MCF 10A (cell line): ENCODE measurements around the gene PPP1R37. TPM values are rescaled to one million over a fixed set of nuclear protein-coding genes. Genes with fewer than 3 reads are reported as not detected.
A peak's percentile ranks its signal among the peaks of the same experiment; 100 is the strongest.

ENCODE experiments used
- BruUV-seq: library from RNA; stranded (reverse); fragments of 400-500 nt; replicated peaks from 2 replicates; lab custom pipeline; 2021; lab: Mats Ljungman, UMichigan
- CTCF ChIA-PET: fragments of 300-600 bp; sonication (Branson Sonifier 250); formaldehyde crosslinking; extraction: SDS; loops from one replicate; lab custom pipeline; 2021; ENCODE audit warnings: antibody characterized with exemption, inconsistent platforms; lab: Yijun Ruan, JAX
- POLR2A ChIA-PET: fragments of 300-600, 350-650 bp; sonication (Branson Sonifier 250); formaldehyde crosslinking; extraction: SDS; loops from one replicate; lab custom pipeline; 2020; ENCODE audit warnings: antibody characterized with exemption, inconsistent platforms; lab: Yijun Ruan, JAX
- DNase-seq: peaks from one replicate; pipeline ENCODE4 v3.0.0-alpha.2; 2018; ENCODE audit not compliant: unreplicated experiment
- H3K27ac Mint-ChIP-seq: one replicate; pipeline ENCODE4 v1.8.0; 2022; ENCODE audit warnings: mild to moderate bottlenecking, low read depth, mixed read lengths; ENCODE audit not compliant: unreplicated experiment
- H3K27me3 Mint-ChIP-seq: one replicate; pipeline ENCODE4 v1.8.0; 2022; ENCODE audit warnings: mixed read lengths; ENCODE audit not compliant: insufficient read depth, unreplicated experiment
- H3K36me3 Mint-ChIP-seq: one replicate; pipeline ENCODE4 v1.8.0; 2022; ENCODE audit warnings: mild to moderate bottlenecking, moderate library complexity, mixed read lengths; ENCODE audit not compliant: insufficient read depth, unreplicated experiment
- H3K4me1 Mint-ChIP-seq: one replicate; pipeline ENCODE4 v1.8.0; 2022; ENCODE audit warnings: mixed read lengths; ENCODE audit not compliant: insufficient read depth, unreplicated experiment
- H3K4me3 Mint-ChIP-seq: one replicate; pipeline ENCODE4 v1.8.0; 2022; ENCODE audit warnings: mild to moderate bottlenecking, moderate library complexity, mixed read lengths; ENCODE audit not compliant: unreplicated experiment
- H3K9me3 Mint-ChIP-seq: one replicate; pipeline ENCODE4 v1.8.0; 2022; ENCODE audit warnings: mixed read lengths; ENCODE audit not compliant: unreplicated experiment
- intact Hi-C: fragments of 100-400 bp; cut with micrococcal nuclease; formaldehyde crosslinking; loops from 2 replicates; pipeline ENCODE4 v1.14.1; 2022
- total RNA-seq: library from RNA; stranded (reverse); gene quantifications from 2 replicates; pipeline ENCODE4 v1.2.3, GENCODE V29; 2022
- TF ChIP-seq, protein P1 (sequence below): fragments of 200-600 bp; IDR thresholded peaks from one replicate; pipeline ENCODE4 v1.8.0; 2022; ENCODE audit warnings: antibody characterized with exemption, mild to moderate bottlenecking; ENCODE audit not compliant: unreplicated experiment

The PPP1R37 gene
- total RNA-seq, 1 experiment from 2014 or later = 22.0 TPM

DNA sequence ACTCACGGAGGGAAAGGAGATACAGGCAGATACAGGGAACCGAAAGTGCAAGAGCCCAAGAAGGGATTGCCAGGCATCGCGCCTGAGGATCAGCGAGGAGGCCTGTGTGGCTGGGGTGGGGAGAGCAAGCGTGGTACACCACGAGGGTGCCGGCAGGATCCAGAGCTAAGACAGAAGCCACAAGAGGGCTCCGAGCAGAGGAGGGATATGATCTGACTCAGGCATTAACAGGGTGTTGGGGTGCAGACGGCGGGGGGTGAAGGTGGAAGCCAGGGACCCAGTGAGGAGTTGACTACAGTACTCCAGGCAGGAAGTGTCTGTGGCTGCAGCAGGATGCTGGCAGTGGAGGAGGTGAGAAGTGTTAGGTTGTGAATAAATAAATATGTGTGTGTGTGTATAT, 5.4 kb upstream of the PPP1R37 start:
- H3K9me3 Mint-ChIP-seq = no peaks in the 10 kb centered on the region
- no peak overlapping the region for H3K4me3 Mint-ChIP-seq
- no peak overlapping the region for H3K27ac Mint-ChIP-seq
- H3K4me1 Mint-ChIP-seq = peaks cover 5% of the 10 kb centered on the region
- POLR2A ChIA-PET = no interaction called here
- H3K36me3 Mint-ChIP-seq = peaks cover 31% of the 10 kb centered on the region
- CTCF ChIA-PET = interaction anchor here (0.9 to 1.0 kb wide), 2 partner anchors 26 to 161 kb away, joined by 3 to 5 read pairs; no protein-coding TSS in a partner anchor
- no TSS peak for BruUV-seq
- intact Hi-C loops = no loop called here
- no peaks in the 10 kb centered on the region for H3K27me3 Mint-ChIP-seq
- TF ChIP-seq, protein P1, sequence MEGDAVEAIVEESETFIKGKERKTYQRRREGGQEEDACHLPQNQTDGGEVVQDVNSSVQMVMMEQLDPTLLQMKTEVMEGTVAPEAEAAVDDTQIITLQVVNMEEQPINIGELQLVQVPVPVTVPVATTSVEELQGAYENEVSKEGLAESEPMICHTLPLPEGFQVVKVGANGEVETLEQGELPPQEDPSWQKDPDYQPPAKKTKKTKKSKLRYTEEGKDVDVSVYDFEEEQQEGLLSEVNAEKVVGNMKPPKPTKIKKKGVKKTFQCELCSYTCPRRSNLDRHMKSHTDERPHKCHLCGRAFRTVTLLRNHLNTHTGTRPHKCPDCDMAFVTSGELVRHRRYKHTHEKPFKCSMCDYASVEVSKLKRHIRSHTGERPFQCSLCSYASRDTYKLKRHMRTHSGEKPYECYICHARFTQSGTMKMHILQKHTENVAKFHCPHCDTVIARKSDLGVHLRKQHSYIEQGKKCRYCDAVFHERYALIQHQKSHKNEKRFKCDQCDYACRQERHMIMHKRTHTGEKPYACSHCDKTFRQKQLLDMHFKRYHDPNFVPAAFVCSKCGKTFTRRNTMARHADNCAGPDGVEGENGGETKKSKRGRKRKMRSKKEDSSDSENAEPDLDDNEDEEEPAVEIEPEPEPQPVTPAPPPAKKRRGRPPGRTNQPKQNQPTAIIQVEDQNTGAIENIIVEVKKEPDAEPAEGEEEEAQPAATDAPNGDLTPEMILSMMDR = no peak
- DNase-seq = no peak

DNA sequence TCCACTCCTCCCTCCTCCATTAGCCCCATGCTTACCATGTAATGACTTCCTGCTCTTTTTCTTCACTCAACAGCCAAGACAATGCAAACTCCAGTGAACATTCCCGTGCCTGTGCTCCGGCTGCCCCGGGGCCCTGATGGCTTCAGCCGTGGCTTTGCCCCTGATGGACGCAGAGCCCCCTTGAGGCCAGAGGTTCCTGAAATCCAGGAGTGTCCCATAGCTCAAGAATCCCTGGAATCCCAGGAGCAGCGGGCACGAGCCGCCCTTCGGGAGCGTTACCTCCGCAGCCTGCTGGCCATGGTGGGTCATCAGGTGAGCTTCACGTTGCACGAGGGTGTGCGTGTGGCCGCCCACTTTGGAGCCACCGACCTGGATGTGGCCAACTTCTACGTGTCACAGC, 2.9 kb upstream of the PPP1R37 start:
- BruUV-seq = no TSS peak
- TF ChIP-seq, protein P1 = no peak
- DNase-seq = no peak

DNA sequence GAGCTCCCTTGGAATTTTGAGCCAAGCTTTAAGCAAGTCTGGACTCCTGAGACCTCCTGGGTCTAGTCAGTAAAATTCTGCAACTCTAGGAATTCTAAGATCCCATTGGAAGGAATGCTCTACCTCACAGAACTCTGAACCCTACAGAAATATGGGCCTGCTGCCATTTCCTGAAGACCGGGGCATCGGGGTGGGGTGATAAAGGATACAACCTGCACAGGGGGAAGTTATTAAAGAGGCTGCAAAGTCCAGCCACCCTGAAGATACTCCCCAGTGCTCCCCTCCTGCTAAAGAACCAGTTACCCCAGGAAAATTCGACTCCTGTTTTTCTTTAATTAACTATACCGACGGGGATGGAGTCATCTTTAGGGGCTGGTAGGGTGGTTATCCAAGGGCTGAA, 2.4 kb upstream of the PPP1R37 start:
- Mint-ChIP-seq H3K4me1 (peaks cover 21% of the 10 kb centered on the region), H3K27me3 (no peaks in the 10 kb centered on the region), H3K27ac (no peak overlapping the region), H3K9me3 (no peaks in the 10 kb centered on the region), H3K4me3 (no peak overlapping the region), H3K36me3 (peaks cover 32% of the 10 kb centered on the region)
- POLR2A ChIA-PET = interaction anchor here (0.9 to 4.2 kb wide), 3 partner anchors 13 to 90 kb away, joined by 3 to 102 read pairs (median 10); partner anchors contain the start of genes GEMIN7 and ZNF296
- CTCF ChIA-PET = no interaction called here
- intact Hi-C loops = loop anchor here (5.0 to 10.0 kb wide), 3 partner anchors 87 to 244 kb away; partner anchors contain the start of genes BLOC1S3, EXOC3L2 and TRAPPC6A
- DNase-seq = no peak
- TF ChIP-seq, protein P1 = no peak
- no TSS peak for BruUV-seq

More for the DNA sequence above, 2.9 kb upstream of the PPP1R37 start:
- Mint-ChIP-seq H3K27me3 (no peaks in the 10 kb centered on the region), H3K4me1 (peaks cover 19% of the 10 kb centered on the region), H3K27ac (no peak overlapping the region), H3K4me3 (no peak overlapping the region), H3K9me3 (no peaks in the 10 kb centered on the region), H3K36me3 (peaks cover 32% of the 10 kb centered on the region)
- ChIA-PET POLR2A (interaction anchor here (1.2 to 4.2 kb wide), 2 partner anchors 12 to 89 kb away, joined by 4 to 102 read pairs; partner anchors contain the start of genes BLOC1S3, GEMIN7 and ZNF296), CTCF (interaction anchor here (1.0 kb wide), 1 partner anchor 88 kb away, joined by 6 read pairs; the partner anchor contains the start of genes BLOC1S3 and TRAPPC6A)
- intact Hi-C loops = loop anchor here (5.0 to 10.0 kb wide), 3 partner anchors 87 to 245 kb away; partner anchors contain the start of genes BLOC1S3, EXOC3L2 and TRAPPC6A

DNA sequence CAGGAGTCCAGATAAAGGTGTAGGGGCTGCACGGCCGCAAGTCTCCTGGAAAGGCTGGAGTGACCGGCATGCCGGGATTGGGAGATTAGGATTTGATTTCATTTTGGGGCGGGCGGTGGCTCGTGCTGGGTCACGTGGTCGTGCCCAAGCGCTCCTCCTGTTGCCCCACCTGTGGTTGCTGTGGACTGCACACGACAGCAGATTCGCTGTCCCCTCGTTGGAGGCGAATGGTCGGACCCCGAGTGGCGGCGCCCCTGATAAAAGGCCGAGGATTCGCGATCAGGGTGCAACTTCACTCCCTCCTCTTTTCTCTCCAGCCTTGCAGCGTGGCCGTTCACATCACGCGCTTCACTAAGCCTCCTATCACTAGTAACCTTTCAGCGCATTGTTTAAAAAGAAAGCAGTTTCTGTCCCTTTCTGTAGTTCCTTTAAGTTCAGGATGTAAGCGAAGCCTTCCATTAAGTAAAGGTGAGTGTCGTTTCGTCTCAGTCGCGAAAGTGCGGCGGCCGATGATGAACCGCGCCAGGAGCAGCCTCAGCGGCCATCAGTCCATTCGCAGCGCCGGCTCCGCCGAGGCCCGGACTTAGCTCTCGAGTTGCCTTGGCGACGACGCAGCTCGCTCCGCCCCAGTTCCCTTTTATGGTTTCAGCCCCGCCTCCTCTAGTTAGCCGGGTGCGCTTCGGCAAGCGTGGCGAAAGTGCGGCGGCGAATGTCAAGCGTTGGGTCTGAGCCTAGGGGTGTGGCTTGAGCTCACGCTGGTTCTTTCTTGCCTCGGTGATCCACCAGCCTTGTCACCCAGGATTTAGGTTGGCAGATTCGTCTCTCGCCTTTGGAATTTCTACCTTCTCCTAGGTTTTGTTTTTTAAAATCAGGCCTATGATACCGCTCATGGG, 1.7 kb upstream of the PPP1R37 start:
- no TSS peak for BruUV-seq
- peak; percentile 99 for DNase-seq
- Mint-ChIP-seq H3K4me1 (peaks cover 28% of the 10 kb centered on the region), H3K36me3 (peaks cover 29% of the 10 kb centered on the region), H3K27me3 (no peaks in the 10 kb centered on the region), H3K9me3 (no peaks in the 10 kb centered on the region), H3K27ac (peak overlapping the region; percentile 98), H3K4me3 (peak overlapping the region; percentile 87)
- ChIA-PET CTCF (interaction anchor here (0.5 to 1.4 kb wide), 9 partner anchors 14 to 387 kb away, joined by 3 to 5 read pairs (median 3); no protein-coding TSS in a partner anchor), POLR2A (interaction anchor here (0.6 to 4.2 kb wide), 17 partner anchors 8 to 337 kb away, joined by 3 to 102 read pairs (median 4); partner anchors contain the start of genes BLOC1S3, CLASRP, CLPTM1 and GEMIN7)
- intact Hi-C loops = loop anchor here (5.0 to 10.0 kb wide), 3 partner anchors 86 to 244 kb away; partner anchors contain the start of genes BLOC1S3, EXOC3L2 and TRAPPC6A
- TF ChIP-seq, protein P1 = no peak
